DOHH2 (cell line): ENCODE data around the gene NDUFS4.

ENCODE experiments used
- H3F3A ChIP-seq: fragments of 200-600 bp; sonication (generic), shearing (Covaris generic); 2 replicates; pipeline ENCODE4 v1.6.0; 2016; ENCODE audit warnings: antibody characterized with exemption, mild to moderate bottlenecking; ENCODE audit not compliant: control insufficient read depth, insufficient read depth
- H3K27ac ChIP-seq: fragments of 200-600 bp; sonication (generic); 2 replicates; pipeline ENCODE4 v1.5.1; 2014; ENCODE audit warnings: low read depth, mild to moderate bottlenecking, low read length, moderate library complexity
- H3K27me3 ChIP-seq: fragments of 200-600 bp; sonication (generic); 2 replicates; pipeline ENCODE4 v1.6.1; 2014; ENCODE audit warnings: mild to moderate bottlenecking, low read length, mixed read lengths; ENCODE audit not compliant: control insufficient read depth
- H3K36me3 ChIP-seq: fragments of 200-600 bp; sonication (generic); 2 replicates; pipeline ENCODE4 v1.6.1; 2014; ENCODE audit warnings: mild to moderate bottlenecking, low read length, moderate library complexity, mixed read lengths; ENCODE audit not compliant: control insufficient read depth
- H3K4me1 ChIP-seq: fragments of 200-600 bp; sonication (generic); 2 replicates; pipeline ENCODE4 v1.6.1; 2014; ENCODE audit warnings: mild to moderate bottlenecking, low read length, mixed read lengths; ENCODE audit not compliant: control insufficient read depth
- H3K4me2 ChIP-seq: fragments of 200-600 bp; sonication (generic); 2 replicates; pipeline ENCODE4 v1.6.0; 2014; ENCODE audit warnings: mild to moderate bottlenecking, low read length, moderate library complexity
- H3K4me3 ChIP-seq: fragments of 200-600 bp; sonication (generic); 2 replicates; pipeline ENCODE4 v1.5.1; 2014; ENCODE audit warnings: mild to moderate bottlenecking, low read length, mixed read lengths
- H3K79me2 ChIP-seq: fragments of 200-600 bp; sonication (generic); 2 replicates; pipeline ENCODE4 v1.6.1; 2014; ENCODE audit warnings: mild to moderate bottlenecking, low read length, mixed read lengths; ENCODE audit not compliant: control insufficient read depth
- H3K9me2 ChIP-seq: fragments of 200-600 bp; sonication (generic); replicated peaks from 2 replicates; pipeline ENCODE4 v1.6.1; 2014; ENCODE audit warnings: mild to moderate bottlenecking, low read length, mixed read lengths; ENCODE audit not compliant: control insufficient read depth
- H3K9me3 ChIP-seq: fragments of 200-600 bp; sonication (generic); 2 replicates; pipeline ENCODE4 v1.6.1; 2014; ENCODE audit warnings: antibody characterized with exemption, low read length, mixed read lengths; ENCODE audit not compliant: control insufficient read depth, insufficient read depth
- H4K20me1 ChIP-seq: fragments of 200-600 bp; sonication (generic); 2 replicates; pipeline ENCODE4 v1.6.0; 2014; ENCODE audit warnings: low read depth, mild to moderate bottlenecking, antibody characterized with exemption, low read length, moderate library complexity; ENCODE audit not compliant: control insufficient read depth, insufficient read depth
- EZH2phosphoT487 ChIP-seq: fragments of 200-600 bp; sonication (generic); IDR thresholded peaks from 2 replicates; pipeline ENCODE4 v1.6.1; 2017; ENCODE audit warnings: borderline replicate concordance, mild to moderate bottlenecking, antibody characterized with exemption, low read length, moderate library complexity, mixed read lengths
- TF ChIP-seq, protein P1 (sequence below): fragments of 200-600 bp; sonication (generic); IDR thresholded peaks from one replicate; pipeline ENCODE4 v1.5.1; 2014; ENCODE audit warnings: antibody characterized with exemption, mild to moderate bottlenecking, low read depth, low read length; ENCODE audit not compliant: poor library complexity, severe bottlenecking

Gene NDUFS4

DNA sequence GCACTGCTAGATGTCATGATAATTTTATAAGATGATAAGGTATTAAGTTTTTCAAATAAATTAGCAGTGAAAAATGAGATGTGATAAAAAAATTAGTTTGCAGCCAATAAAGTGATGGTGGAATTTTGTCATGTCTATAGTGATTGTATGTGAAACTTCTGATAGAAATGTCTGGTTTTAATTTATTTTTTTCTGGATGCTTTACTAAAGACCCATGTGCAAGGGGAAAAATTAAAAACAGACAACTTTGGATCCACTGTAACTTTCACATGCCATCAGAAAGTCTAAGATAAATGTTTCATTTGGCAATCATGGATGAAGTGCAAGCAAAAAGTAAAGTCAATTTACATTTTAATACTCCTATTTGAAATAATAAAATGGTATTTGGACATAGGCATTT, 4.4 kb upstream of the NDUFS4 start:
- Histone ChIP-seq H3K4me2 (no peak overlapping the region), H4K20me1 (no peaks in the 10 kb centered on the region), H3K4me1 (peaks cover 5% of the 10 kb centered on the region; the same call in 1 of the 2 replicates), H3K4me3 (no peak overlapping the region), H3K27me3 (peaks cover 15% of the 10 kb centered on the region), H3K27ac (no peak overlapping the region), H3K79me2 (peaks cover 6% of the 10 kb centered on the region), H3K9me3 (peaks cover 6% of the 10 kb centered on the region; the same call in 1 of the 2 replicates), H3K9me2 (no peaks in the 10 kb centered on the region), H3F3A (no peaks in the 10 kb centered on the region), H3K36me3 (no peaks in the 10 kb centered on the region)
- TF ChIP-seq, protein P1, sequence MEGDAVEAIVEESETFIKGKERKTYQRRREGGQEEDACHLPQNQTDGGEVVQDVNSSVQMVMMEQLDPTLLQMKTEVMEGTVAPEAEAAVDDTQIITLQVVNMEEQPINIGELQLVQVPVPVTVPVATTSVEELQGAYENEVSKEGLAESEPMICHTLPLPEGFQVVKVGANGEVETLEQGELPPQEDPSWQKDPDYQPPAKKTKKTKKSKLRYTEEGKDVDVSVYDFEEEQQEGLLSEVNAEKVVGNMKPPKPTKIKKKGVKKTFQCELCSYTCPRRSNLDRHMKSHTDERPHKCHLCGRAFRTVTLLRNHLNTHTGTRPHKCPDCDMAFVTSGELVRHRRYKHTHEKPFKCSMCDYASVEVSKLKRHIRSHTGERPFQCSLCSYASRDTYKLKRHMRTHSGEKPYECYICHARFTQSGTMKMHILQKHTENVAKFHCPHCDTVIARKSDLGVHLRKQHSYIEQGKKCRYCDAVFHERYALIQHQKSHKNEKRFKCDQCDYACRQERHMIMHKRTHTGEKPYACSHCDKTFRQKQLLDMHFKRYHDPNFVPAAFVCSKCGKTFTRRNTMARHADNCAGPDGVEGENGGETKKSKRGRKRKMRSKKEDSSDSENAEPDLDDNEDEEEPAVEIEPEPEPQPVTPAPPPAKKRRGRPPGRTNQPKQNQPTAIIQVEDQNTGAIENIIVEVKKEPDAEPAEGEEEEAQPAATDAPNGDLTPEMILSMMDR, result no peak
- no peak for TF ChIP-seq EZH2phosphoT487

DNA sequence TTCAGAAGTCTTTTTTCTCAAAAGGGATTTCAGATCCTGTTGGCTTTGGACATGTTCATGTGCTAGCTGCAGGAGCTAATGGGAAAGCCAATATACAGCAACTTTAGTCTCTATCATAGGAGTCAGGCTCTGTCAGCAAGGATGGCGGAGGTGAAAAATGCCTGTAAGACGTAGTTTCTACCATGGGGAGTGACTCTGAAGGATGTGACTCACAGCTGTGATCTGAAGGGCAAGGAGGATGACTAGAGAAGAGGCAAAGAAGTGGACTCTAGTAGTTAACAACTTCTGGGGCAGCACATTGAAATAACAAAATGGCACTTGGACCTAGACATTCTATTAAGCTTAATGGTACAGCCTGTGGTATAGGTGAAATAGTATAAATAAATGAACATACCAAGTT, 3.1 kb upstream of the NDUFS4 start:
- Histone ChIP-seq H3K4me2 (no peak overlapping the region), H3K36me3 (no peaks in the 10 kb centered on the region)

DNA sequence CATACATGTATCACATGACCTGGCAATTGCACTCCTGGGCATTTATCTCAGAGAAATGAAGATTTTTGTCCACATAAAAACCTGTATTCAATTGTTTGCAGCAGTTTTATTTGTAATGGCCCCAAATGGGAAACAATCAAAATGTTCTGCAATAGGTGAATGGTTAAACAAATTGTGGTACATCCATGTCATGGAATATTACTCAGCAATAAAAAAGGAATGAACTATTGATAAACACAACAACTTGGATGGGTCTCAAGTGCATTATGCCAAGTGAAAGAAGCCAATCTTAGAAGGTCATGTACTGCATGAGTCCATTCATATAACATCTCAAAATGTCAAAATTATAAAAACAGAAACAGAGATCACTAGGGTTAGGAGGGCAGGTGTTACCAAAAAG, 1.5 kb upstream of the NDUFS4 start:
- no peak overlapping the region for H3K4me2 ChIP-seq
- peaks cover 10% of the 10 kb centered on the region for H3K27me3 ChIP-seq
- H3K79me2 ChIP-seq, result peaks cover 35% of the 10 kb centered on the region
- H3K9me3 ChIP-seq, result peaks cover 6% of the 10 kb centered on the region; the same call in 1 of the 2 replicates
- H3K27ac ChIP-seq, result no peak overlapping the region
- H3K9me2 ChIP-seq, result no peaks in the 10 kb centered on the region
- no peaks in the 10 kb centered on the region for H4K20me1 ChIP-seq
- peaks cover 17% of the 10 kb centered on the region for H3K4me1 ChIP-seq
- TF ChIP-seq, protein P1, result no peak
- no peak for TF ChIP-seq EZH2phosphoT487
- H3K36me3 ChIP-seq, result peaks cover 3% of the 10 kb centered on the region; the same call in 1 of the 2 replicates
- H3F3A ChIP-seq, result no peaks in the 10 kb centered on the region
- no peak overlapping the region for H3K4me3 ChIP-seq

More for the DNA sequence above, 3.1 kb upstream of the NDUFS4 start:
- TF ChIP-seq, protein P1, result no peak
- no peak for TF ChIP-seq EZH2phosphoT487
- Histone ChIP-seq H3K79me2 (peaks cover 20% of the 10 kb centered on the region), H3K4me1 (peaks cover 17% of the 10 kb centered on the region), H3K4me3 (no peak overlapping the region), H3K9me2 (no peaks in the 10 kb centered on the region), H3K27ac (no peak overlapping the region), H4K20me1 (no peaks in the 10 kb centered on the region), H3K9me3 (peaks cover 6% of the 10 kb centered on the region; the same call in 1 of the 2 replicates), H3K27me3 (peaks cover 15% of the 10 kb centered on the region), H3F3A (no peaks in the 10 kb centered on the region)
